Thyroid gland (tissue), 4 donors: ENCODE data around the gene KIAA1191.

Source experiments
- CTCF ChIP-seq, 6 experiments: fragments of 200-600 bp in 3 of 6; fragments of 450-650 bp in 3 of 6; sonication (generic) in 3 of 6; IDR thresholded peaks; one replicate each; pipeline ENCODE4 v1.5.1; 2016 to 2019; ENCODE audit warnings: antibody characterized with exemption in 6 of 6, mild to moderate bottlenecking in 2 of 6, inconsistent platforms in 1 of 6, moderate library complexity in 1 of 6
- POLR2A ChIP-seq, 2 donors: fragments of 450-650 bp; IDR thresholded peaks; one replicate each; pipeline ENCODE4 v1.6.1; 2017; ENCODE audit warnings: antibody characterized with exemption in 2 of 2, mild to moderate bottlenecking in 2 of 2, moderate library complexity in 1 of 2

DNA sequence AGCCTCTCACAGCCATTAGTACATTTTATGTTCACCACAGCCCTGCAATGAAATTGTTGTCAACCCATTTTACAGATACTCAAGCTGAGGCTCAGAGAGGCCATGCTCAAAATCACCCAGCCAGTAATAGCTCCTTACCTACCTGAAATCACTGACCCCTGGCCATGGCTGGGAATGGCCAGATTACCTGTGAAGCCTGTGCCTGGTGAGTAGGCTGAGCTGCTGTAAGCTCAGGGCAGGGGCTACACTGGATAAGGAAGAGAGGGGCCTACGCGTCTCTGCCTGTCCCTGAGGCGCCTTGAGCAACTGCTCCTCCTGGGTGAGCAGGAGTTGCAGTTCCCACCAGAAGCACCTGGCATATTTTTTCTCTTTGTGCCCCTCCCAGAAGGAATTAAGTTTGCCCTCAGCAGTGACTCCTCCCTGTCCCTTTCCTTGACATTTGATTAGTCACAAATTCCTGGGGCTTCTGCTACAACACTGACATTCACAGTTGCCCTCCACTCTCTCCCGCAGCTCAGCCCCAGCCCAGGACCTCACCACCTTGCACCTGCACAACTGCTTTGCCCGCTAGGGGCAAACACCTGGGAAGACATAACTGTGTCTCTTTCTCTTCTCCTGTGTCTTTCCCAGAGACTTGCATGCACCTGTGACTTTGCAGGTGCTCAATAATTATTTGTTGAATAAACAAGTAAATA lies 49.1 kb upstream of the KIAA1191 start:
- TF ChIP-seq CTCF (IDR thresholded peaks at IDR 0.05) (no peak), POLR2A (IDR thresholded peaks at IDR 0.05) (no peak)
